Inferior parietal cortex (tissue), 1 donor: ENCODE results near the gene LMO7.
A peak's percentile ranks its signal among the peaks of the same experiment; 100 is the strongest.

ENCODE experiments used
- DNase-seq: peaks from one replicate; pipeline ENCODE4 v3.0.0-alpha.2; 2016; ENCODE audit errors: extremely low spot score

Gene LMO7

DNA sequence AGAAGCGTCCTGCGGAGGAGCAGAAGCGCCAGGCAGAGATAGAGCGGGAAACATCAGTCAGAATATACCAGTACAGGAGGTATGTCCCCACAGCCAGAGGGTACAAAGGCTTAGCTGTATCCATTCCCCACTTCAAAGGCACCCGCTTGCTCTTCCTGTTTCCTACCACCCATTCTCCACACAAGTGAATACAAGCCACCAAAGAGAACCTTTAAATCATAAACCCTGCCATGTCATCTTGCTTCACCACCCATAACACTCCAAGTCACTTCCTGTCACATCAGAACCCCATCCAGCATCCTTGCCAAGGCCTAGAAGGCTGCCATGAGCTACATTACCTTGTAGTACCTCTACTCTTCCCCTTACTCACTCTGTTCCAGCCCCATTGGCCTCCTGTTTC, 205.8 kb downstream of the LMO7 start:
- no peak for DNase-seq

DNA sequence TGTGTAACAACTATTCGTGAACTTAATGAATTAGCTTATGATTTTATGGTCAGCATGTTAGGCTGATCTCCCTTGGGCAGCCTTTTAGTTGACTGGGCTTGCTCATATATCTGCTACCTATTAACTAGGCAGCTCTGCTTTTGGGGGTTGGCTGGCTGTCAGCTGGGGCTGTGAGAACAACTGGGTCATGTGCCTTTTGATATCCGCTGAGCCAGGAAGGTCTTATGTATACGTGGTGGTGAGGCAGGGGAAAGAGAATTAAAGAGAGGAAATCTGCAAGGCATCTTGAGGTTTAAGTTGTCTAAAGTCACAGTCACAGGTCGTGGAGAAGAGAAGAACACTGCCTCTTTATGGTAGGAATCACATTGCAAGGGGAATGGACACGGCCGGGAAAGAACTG, 206.9 kb downstream of the LMO7 start:
- no peak for DNase-seq

DNA sequence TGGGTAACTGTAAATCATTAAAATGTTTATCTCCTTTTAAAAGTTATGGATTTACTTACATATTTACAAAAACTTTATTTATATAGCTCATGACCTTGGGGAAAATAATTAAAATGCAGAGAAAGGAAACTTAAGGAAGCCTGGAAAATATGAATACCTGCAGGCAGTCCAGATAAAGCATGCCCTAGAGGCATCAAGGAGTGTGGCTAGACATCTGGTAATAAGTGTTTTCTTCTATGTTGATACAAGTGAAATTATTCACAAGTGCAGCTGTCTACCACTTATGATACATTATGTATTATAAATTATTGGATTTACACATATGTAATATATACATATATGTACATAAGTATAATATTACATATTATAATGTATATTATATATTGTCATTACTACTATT, 207.9 kb downstream of the LMO7 start:
- no peak for DNase-seq

DNA sequence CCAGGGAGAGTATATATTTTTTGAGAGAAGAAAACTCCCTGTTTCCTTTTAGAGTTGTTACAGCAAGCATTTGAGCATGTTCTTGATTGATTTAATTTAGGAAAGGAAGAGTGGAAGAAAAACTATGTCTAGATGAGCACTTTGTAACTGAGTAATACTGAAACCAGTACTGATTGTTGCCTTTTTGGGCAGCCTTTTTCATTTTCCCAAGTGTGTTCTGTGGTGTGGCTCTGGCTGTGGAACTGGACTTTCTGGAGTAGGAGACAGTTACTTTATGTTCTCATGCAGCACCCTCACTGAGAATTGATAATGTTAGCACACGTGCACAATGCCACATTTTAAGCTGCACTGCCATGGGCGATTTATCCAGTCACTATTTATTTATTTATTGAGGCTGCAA, 211.5 kb downstream of the LMO7 start:
- no peak for DNase-seq

DNA sequence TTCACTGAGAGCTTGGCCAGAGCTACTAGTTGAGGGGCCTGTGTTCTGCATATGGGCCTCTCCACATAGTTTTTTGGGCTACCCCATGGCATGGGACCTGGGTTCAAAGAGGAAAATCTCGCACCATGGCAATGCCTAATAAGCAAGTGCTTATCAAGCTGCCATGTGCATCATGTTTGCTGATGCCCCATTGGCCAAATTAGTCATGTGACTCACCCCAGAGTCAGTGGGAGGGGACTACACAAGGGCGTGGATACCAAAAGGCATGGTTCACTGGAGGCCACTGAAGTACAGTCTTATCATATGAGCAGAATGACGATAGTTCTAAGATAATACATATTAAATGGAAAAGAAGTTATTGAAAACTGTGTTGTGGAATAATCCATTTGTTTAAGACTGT, 214.8 kb downstream of the LMO7 start:
- DNase-seq = no peak

DNA sequence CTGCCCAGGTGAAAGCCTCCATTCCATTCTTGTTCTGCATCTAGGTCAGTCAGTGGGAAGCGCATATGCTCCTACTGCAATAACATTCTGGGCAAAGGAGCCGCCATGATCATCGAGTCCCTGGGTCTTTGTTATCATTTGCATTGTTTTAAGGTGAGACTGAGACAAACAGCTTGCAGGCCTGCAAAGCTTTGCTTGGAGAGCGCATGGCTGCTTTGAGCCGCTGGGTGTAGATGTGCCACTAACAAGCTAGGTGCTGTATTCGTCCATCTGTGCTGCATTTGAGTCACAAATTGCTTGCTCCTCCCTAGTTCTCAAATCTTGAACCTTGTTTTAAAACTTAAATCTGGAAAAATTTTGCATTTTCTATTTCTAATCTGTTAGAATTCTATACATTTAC, 219.1 kb downstream of the LMO7 start:
- no peak for DNase-seq

DNA sequence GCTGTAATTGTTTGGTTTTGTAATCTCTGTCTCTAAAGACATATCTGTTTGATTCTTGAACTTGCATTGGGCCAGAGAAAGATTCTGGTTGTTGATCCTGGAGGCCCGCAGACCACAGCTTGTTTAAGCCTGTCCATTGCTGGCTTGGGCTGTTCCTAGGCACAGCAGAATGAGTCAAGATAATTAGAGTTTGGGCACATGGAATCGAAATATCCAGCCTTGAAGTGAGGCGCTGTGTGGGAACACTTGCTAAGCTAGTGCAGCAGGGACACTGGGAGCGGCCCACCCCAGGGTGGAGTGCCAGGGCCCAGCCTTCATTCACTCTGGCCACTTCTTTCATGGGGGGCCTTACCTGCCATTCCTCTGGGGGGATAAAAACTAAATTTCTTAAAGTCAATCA, 219.7 kb downstream of the LMO7 start:
- DNase-seq = no peak

DNA sequence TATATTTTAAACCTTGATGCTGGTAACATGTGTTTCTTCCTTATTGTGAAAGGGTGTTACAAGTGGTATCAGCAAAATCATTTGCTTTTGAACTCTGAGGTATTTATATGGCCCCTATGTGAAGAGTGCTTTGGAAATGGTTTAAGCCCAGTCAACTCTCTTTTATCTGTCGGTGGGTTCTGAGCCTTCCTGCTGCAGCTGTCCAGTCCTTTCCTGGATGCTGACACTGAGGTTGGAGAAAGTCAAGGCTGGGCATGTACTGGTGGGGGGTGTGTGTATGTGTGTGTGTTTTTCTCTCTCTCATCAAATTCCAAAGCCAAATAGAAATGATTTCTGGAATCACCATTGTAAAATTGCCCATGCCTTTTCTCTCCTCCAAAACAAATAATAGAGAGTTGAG, 221.2 kb downstream of the LMO7 start:
- no peak for DNase-seq

DNA sequence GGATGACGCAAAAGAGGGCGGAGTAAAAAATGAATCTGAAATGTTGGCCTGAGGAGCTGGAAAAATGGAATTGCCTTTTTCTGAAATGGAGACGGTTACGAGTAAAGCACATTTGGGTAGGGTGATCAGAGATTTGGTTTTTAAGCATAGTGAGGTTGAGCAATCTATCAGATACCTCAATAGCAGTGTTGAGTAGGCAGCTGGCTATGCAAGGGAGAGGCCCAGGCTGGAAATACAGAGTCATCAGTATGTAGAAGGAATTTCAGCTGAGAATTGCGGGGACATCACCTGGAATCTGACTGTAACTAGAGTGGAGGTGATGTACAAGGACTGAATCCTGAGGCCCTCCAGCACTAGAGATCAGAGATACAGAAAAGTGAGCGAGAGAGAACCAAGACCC, 224.8 kb downstream of the LMO7 start:
- no peak for DNase-seq

DNA sequence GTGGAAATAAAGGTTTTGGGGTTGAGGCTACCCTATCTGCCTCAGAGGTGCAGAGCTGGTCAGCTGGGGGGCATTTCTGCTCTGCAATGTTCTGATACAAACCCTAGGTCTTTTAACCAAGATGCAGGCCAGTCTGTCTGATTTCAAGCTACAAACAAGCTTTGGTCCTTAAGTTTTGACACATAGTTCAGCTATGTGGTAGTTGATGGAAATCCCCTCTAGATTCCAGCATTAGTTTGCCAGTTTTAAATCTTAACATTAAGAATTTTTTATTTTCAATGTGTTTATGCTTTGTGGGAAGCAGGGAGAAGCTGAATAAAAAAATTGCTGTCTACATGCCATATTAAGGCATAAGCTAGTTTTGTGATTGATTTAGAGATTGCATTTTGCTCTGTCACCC, 225.7 kb downstream of the LMO7 start:
- DNase-seq = no peak

DNA sequence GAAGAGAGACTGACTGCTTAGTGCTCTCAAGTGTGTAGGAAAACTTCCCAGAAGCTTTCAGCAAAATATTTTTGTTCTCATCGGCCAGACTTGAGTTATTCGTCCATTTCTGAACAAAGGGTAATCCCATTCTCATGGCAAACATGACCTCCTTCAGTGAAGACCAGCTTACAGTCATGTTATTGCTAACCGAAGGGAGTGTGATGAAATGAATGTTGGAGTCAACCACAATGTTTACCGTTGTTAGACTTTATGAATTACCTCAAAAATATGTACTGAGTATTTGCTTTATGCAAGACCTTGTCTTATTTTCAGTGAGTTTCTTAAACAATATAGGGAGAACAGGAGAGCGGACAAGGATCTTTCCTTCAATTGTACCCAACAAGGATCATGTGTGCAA, 228.6 kb downstream of the LMO7 start:
- no peak for DNase-seq

DNA sequence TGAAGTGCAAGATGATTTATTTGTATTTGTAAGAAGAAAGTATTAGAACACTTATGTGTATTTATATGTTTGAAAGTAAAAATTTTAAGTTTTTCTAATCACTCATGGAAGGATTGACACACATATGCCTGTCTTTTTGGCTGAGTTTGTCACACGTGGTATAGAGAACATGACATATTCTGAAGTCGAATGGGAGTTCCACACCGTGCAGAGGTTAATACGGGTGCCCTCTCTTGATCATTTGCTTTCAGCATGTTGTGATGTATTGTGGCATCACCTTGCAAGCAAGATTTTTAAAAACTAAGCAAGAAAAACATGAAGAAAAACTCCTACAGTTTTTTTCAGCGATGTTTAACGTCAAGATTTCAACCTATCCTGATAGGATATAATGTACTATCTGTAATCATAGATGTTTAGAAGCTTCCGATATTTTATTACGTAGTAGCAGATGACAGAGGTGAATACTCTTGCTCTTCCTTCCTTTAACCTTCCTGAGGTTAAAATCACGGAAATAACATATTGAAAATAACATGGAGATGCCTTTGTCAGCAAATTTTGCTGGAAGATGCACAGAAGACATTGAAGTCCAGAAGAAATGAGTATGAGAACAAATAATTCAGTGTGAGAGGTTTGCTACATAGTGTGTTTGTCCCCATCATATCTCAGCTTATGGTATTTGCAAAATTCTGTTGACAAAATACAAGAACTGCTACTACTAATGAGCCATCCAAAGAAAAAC, 231.4 kb downstream of the LMO7 start:
- no peak for DNase-seq

DNA sequence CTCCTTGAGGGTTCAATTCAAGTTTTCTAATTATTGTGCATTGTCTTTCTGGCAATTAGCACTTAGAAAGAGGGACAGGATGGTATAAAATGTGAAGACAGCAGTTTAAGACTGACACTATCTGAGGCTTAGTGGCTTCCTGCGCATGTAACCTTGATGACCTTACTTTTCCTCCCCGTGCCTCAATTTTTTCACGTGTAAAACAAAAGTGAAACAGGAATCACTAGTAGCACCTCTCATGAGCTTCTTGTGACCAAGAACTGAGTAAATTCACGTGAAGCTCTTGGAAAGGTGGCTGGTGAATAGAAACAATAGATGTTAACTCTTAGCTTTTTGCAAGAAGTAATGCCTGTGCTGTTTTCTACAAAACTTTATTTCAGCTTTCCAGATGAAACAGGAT, 233.9 kb downstream of the LMO7 start:
- no peak for DNase-seq

DNA sequence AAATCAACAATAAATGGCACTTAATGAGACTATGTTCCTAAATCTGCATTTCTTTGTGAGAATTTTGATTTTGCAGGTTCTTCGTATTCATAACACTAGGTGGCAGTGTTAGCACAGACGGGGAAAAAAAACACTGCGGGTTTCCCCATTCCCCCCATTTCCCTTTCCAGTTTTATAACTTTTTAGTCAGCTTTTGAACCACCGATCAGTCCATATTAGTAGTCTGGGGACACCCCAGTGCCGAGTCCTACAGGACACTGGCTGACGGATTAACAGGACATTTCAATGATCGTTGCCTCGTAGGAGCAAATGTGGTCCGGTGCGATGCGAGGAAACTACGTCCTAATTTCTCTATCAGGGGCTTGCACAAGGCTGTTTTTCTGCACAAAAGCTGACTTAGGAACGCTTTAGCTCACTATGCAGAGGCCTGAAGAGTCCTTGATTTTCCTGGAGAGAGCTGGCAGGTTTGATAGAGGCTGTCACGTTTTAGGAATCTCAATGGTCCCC, 234.3 kb downstream of the LMO7 start:
- DNase-seq = peak; percentile 72

DNA sequence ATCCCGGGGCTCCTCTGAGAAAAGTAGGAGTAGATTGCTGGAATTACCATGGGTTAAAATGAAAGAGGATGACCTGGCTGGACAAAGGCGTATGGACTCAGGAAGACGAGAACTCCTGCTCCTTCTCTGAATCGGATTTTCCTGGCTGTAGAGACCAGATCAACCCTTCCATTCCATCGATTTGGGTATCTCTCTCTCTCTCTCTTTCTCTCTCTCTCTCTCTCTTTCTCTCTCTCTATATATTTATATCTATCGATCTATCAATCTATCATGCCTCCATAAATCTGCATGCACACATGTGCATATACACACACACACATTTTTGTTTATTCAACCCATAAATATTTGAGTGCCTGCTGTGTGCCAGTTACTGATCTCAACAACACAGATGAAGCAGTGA, 234.9 kb downstream of the LMO7 start:
- DNase-seq = no peak

DNA sequence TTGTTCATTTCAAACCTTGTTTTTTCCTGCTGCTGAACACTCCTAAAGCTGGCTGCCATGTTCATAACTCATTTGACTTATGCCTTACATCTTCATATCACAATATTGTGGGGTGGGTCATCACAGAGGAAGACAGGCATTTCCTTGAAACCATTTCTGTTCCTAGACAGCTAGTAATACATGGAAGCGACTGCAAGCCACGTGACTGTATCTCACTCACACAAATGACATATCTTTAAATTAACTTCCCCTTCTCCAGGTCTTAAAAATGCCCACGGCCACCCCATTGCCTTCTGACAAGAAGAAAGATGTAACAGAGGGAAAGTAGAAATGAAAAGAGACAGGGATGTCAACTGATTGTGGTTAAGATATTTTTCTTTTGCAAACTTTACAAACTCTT, 236.8 kb downstream of the LMO7 start:
- DNase-seq = no peak

DNA sequence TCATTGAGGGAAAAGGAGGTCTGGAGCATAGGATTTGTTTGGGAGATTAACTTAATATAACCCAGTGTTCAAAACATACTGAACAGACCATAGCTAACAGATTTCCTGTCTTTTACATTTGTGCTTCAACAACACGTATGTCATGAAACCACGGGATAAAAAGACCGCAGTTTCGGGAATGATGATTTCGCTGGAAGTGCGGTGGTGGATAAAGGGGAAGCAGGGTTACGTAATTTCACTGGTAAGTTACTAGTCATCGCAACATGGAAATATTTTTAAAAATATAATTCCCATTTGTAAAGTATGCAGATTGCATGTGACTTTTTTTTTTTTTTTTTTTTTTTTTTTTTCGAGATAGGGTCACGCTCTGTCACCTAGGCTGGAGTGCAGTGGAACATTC, 237.4 kb downstream of the LMO7 start:
- DNase-seq = no peak

DNA sequence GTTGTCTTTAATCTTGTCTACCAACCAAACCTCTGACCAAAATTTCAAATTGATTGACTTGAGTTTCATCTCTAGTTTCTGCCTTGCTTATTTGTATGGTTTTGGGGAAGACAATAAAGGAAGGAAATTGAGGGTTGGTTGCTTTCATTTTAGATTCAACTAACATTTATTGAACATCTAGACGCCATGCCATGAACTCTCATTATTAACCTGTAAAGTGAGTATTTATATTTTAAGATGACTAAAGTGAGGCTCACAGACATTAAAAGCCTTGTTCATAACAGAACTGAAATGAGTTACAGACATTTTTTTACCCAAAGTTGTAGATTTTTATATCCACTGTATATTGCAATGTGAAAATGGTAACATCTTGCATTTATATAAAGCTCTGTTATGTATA, 239.3 kb downstream of the LMO7 start:
- no peak for DNase-seq

DNA sequence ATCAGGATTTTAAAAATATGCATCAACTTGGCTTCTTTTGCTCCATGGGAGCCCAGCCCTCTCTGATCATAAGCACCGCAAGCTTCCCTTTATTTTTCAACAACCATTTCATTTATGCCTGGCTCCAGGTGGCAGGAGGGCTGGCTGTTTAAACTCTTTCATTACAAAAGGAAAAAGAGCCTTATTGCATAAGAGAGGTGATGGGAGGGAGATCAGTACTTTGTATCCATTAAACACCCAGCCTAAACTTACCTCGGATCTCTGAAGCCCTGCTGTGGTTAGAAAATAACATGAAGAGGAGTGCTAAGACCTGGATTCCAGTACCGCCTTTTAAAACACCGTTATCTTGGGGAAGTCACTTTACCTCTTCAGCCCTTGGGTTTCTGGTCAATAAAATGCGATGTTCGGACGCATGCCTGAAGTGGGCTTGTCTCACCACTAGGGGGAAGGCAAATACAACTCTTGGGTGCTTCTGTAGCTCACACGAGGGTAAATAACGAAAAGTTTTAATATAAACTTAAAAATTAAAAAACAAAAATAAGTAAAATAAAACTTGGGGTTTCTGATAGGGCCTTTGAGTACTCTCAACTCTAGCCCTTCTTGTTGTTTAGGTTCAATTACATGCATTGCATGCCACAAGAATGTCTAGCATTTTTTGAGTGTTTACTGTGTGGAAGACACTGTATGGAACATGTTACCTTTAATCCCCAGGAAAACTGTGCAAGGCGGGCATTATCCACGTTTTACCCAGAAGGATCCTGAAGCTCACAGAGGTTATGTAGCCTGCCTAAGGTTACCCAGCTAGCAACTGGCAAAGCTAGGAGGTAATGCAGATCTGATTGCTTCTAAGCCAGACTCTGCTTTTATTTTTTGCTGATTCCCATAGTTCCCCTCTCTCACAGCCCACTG, 240.3 kb downstream of the LMO7 start:
- DNase-seq = peak; percentile 89

DNA sequence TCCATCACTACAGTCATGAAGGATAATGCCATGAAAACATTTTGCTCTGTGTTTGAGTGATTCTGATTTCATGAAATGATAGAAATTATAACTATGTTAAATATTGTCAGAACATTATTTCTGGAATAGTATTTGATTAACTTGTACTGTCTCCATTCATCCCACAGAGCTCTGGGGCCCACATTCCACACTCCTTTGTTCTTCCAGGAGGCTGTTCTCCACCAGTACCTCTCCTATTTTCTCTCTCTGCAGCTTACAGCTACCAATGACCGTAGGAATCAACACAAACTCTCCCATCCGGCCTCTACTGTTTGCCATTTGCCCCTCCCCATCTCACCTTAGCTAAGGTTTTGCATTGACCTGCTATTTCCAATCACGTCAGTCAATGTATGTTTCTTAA, 240.9 kb downstream of the LMO7 start:
- DNase-seq = no peak

DNA sequence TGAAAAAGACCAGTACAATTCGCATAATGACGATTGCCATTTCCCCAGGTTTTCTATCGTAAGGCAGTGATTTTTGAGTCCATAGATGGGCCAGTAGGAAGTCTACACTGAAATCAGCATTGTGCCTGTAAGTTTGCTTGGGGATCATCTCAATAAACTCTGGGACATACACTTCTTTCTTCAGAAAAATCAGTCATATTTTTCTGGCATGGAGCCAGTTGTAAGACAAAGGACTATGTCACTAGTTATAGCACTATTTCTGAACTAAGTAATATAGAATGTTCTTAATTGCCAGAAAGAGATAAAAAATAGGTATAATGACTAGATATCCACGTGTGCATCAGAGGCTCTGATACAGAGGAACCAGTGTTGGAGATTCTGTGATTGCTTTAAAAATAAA, 243.5 kb downstream of the LMO7 start:
- DNase-seq = no peak

DNA sequence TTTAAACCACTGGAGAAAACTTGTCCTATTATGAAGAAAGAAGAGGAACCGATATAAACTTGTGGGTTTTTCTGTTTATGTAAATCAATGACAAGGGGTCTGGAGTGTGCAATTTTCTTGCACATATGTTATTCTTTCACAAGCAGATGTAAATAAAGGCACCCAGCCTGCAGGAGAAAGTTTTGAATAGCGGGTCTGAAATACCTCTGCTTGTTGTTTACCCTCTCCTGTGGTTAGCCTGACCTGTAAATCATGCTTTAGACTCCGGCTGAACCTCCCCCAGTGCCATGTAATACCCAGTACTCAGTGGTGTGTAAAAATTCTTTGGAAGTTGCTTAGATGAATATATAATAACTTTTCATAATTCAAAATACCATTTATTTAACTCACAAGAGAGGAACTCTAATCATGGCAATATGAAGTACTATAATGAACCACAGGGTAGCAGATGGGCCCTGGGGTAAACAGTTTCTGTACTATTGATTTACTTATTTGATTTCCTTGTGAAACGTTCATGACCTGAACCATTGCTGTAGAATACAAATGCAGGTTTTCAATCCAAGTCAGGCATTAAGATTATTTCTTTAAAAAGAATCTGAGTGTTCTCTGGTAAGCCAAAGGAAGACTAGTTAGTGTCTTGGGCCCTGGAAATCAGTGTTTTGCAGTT, 245.1 kb downstream of the LMO7 start:
- no peak for DNase-seq

DNA sequence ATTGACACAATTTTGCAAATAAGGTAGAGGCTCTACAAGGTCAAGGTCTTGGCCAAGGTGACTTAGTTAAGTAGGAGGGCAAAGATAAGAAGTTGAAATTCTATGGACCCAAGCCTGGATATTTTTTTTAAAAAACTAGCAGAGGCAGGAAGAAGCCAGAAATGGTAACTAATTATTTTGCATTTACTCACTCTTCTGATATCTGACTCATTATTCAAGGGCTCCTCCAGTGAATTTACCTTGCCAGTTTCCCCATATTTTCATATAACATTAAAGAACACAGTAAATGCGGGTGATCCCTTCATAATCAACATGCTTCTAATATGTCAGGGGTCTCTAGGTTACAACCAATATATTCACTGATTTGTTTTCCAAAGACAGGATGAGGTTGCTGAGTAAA, 246.1 kb downstream of the LMO7 start:
- DNase-seq = no peak
